Activated T-cell treated with anti-CD3 and anti-CD28 coated beads, Interleukin-2, amount 50 U/mL, for 48 hours (primary cell): ENCODE results near the gene POM121L12.

Experiments
- DNase-seq, 2 experiments: peaks; one replicate each; pipeline ENCODE4 v3.0.0-alpha.2; 2020

Gene POM121L12

DNA sequence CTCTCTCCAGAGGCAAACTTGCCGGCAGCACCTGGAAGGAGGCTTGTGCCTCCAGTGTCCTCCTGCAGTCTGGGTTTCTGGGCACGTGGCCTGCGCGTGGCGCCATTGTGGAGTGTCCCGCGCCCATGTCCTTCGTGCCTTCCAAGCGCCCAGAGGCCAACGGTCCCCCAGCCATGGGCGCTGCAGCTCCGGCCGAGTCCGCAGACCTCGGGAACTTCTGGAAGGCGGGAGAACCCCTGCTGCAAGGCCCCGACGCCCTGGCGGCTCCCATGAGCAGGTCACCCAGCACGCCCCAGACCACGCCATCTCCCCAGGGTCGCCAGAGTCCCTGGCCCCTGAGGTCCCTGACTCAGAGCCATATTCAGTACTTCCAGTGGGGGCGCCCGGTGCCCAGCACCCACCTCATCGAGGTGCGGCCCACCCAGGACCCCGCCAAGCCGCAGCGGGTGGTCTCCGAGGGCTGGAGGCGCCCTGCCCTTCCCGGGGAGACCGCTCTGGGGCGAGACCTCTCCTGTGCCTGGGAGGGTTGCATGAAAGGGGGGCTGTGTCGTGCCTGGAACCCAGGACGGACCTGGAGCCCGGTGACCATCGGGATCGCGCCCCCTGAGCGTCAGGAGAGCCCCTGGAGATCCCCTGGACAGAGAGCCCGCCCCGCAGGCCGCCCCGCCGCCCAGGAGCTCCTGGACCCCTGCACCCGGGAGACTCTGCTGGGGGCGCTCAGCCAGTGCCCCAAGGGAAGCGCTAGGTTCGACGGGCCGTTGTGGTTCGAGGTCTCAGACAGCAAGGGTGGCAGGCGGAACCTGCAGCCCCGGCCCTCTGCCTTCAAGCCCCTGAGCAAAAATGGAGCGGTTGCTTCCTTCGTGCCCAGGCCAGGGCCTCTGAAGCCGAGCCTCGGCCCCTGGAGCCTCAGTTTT, at the start of gene POM121L12:
POM121L12 (plus strand) TSS at position 135 of the 914 bp plus-strand sequence; CDS start at position 174, 39 bp downstream.
- DNase-seq, result no peak

DNA sequence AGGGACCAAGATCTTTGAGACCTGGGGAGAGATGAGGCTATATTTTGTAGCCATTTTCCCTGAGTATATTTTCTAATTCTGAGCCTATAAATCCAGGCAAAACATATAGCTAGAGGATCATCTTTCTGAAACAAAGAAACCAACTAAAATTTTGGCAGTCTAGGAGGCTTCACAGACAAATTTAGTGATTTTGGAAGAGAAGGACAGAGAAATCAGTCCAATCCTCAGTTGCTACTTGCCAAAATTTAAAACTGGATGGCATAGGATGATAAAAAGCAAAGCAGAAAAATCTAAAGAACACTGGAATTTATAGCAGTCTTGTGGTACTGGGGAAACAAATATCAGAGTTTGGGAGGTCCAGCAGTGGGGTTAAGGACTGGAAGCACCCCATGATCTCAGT, 43.4 kb upstream of the POM121L12 start:
- DNase-seq, result no peak

DNA sequence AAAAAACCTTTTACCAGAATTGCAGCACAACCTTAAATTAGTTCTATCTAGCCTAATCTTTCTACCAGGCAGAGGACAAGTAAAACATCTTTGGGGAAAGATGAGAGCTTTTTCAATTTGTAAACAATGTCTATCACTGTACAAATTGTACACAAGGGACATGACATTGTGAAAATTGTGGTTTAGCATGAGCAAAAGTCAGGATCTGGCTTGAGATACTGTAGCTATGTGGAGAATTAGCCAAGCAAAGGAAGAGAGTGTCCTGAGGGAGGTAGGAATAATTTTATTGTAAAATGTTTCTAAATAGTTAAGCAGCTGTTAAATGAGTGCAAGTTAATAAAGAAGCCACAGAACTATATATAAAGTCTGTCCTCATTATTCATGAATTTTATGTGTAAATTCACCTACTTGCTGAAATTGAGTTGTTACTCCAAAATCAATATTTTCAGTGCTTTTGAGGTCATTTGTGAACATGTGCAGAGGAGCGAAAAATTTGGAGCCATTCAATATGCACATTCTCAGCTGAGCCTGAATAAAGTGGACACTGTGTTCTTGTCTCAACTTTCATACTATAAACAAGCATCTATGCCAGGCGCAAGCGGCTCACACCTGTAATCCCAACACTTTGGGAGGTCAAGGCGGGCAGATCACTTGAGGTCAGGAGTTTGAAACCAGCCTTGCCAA, 42.8 kb upstream of the POM121L12 start:
- no peak for DNase-seq

DNA sequence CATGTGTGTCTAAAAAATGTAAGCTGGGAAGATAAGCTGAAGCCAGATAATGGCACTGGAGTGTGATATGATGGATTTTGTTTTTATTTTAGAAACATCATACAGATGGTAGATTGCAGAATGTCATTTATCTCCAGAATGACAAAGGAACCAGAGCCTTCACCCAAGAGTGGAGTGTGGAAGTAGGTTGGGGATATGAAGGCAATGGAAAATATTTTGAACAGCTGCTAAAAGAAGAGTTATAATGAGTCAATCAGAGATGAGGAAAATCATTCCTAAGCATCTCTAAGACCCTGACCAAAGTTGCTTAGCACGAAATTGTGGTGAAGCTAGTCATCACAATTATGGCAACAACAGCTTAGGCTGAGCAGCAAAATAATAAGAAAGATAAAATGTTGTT, 39.8 kb upstream of the POM121L12 start:
- DNase-seq, result no peak

DNA sequence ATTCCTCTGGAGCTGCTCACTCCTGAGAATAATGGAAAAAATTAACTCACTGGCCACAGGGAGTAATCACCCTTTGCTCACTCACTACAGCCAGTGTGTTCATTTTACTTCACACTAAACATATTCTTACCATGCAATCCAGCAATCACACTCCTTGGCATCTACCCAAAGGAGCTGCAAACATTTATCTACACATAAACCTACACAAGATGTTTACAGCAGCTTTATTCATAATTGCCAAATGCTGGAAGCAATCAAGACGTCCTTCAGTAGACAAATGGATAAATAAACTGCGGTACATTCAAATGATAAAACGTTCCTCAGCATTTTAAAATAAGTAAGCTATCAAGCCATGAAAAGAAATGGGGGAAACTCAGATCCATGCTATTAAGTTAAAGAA, 34.2 kb upstream of the POM121L12 start:
- DNase-seq, result no peak

DNA sequence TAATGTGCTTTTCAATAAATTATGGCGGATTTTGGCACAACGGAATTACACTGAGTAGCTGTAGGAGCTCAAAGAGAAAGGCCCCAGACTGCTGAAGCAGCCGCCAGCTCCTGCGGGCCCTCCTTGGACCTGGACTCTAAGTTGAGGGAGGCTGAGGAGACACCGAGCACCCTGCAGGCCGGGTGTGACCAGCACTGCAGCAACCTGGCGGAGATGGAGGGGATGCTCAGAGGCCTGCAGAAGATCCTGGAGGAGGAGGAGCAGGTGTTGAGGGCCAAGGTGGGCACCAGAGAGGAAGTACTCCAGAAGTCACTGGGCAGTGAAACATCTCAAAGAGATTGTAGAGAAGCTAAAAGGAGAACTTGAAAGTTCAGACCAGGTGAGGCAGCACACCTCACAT, 33.0 kb upstream of the POM121L12 start:
- no peak for DNase-seq

DNA sequence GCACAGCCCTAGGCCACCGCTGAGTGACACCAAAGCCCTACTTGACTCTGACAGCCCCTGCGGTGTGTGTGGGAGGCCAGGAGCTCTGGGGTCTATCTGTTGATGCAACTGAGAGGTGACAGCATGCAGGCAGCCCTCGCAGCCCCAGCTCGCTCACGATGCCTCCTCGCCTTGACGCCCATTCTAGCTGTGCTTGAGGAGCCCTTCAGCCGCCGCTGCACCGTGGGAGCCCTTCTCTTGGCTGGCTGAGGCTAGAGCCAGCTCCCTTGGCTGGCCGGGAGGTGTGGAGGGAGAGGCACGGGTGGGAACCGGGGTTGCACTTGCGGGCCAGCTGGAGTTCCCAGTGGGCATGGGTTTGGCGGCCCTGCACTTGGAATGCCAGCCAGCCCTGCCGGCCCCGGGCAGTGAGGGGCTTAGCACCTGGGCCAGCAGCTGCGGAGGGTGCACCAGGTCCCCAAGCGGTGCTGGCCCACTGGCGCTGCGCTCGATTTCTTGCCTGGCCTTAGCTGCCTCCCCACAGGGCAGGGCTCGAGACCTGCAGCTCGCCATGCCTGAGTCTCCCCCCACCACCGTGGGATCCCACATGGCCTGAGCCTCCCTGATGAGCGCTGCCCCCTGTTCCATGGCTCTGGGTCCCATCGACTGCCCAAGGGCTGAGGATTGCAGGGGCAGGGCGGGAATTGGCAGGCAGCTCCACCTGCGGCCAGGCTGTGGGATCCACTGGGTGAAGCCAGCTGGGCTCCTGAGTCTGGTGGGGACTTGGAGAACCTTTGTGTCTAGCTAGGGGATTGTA, 31.6 kb upstream of the POM121L12 start:
- no peak for DNase-seq

DNA sequence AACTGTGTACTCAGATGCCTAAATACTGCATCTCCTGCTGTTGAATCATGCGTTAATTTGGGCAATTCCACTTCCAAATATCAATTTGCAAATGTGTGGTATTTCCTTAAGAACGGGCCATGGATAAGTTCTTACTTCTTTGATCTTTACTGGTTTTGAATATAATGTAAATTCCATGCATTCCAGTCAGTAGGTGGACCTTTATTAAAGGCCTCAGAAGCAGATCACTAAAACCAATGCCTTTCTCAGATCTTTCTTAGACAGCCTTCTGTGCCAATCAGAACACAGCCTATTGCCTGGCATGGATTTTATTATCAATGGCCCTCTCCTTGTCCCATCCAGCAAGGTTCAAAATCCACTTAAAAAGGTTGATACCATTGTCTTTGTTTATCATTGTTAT, 21.5 kb upstream of the POM121L12 start:
- no peak for DNase-seq

DNA sequence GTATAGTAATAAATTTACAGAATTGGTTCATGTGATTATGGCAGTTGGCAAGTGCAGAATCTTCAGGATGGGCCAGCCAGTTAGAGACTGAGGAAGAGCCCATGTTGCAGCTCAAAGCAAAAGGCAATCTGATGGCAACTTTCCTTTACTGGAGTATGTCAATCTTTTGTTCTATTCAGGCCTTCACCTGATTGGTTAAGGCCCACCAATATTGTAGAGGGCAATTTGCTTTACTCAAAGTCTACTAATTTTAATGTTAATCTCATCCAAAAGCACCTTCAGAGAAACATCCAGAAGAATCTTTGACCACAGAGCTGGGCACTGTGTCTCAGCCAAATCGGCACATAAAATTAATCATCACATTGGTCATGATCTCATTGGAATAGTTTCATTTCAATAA, 20.0 kb upstream of the POM121L12 start:
- DNase-seq, result no peak

DNA sequence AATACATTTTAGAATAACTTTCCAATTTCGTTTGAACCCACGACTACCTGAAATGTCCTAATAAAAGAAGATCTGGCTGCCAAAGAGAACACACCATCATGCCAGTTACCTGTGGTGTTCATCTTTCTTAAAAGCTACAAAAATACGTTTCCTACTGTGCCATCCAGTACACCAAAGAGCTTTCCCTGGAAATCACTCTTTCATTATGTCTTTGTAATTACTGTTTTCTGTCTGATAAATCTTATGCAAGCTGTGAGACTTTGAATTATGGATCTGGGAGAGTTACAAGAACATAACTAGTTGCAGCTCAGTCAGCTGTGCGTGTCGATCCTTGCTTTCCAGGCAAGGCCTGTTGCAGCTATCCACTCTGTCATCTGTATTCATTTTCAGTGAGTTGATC, 12.5 kb upstream of the POM121L12 start:
- no peak for DNase-seq

DNA sequence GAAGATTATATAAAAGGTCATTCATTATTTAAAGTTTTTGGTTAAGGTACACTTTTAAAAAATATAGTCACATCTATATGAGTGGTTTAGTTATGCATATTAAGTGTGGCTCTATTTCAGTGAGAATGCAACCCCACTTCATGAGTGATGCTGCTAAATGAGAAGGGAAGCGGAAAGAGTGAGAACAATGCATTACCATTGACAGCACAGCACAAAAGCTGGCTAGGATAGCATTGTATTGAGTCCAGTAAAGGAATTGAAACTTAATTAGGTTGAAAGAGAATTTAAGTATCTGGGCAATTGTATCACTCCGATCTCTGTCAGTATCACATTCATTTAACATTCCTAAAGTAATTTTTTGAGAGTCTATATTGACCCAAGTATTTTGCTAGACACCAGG, 13.2 kb downstream of the POM121L12 start:
- no peak for DNase-seq

DNA sequence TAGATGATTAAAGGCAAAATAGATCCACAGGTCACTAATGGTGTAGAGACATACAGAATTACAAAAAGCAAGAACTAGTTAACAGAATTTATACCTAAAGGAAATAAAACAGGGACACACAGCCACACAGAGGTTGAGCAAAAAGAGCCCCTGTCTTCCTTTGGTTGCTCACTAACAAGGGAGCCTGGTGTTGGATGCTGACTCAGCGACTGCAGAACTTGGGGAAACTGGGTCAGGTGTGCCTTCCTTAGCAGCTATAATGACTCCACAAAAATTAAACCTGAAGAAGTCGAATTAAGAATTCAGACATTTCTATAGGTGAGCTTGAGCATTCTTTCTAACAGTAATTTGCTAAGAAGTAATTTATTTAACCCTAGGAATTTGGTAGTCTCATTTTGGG, 15.0 kb downstream of the POM121L12 start:
- DNase-seq, result no peak

DNA sequence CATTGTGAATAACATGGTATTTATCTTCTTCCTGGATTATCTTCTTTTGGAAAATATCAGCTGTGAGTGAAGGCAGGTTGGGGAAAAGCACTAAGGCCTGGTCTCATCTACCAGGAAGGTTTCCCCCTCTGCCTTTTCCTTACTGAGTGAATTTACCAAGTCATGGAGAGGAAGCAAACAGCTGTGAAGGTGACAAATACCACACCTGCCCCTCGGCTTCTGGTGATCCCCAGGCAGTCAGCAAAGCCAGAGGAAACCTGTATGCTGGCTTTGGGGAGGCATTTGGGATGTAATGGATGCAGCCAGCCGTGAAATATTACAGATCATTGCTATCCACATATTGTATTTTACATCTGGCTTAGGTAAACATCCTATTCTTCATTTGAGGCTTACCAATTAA, 24.2 kb downstream of the POM121L12 start:
- DNase-seq, result no peak

DNA sequence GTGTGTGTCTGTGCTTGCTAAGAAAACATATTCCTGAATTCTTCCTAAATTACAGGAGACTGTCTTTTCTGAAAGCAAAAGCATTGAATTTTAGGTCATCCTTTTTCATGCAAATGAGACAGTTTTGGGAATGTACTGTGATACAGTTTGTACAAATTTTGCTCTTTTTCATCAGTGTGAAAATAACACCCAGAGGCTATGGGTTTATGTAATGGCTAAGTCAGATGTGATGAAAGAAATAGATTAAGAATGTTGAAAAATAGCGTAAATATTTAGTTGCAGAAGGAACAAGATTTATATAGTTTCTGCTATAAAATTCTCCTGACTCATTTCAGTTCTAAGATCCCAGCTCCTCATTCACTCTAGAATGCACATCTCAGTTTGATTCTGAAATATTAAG, 24.6 kb downstream of the POM121L12 start:
- DNase-seq, result no peak

DNA sequence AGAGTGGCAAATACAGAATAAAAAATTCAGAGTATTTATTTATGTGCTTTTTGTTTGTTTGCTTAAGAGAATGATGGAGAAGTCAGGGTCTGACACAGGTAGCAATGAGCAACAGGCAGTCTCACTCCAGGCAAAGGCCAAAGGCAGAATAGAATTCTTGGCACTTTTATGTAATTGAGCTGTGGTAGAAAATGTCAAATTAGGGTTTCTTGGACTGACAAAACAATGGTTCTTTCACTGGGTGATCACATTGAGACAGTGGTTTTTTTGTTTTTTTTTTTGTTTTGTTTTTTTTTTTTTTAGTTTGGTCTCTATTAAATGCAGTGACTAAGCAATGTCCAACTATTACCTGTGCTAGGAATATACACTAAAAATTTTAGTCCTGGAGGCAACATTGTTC, 27.4 kb downstream of the POM121L12 start:
- DNase-seq, result no peak

DNA sequence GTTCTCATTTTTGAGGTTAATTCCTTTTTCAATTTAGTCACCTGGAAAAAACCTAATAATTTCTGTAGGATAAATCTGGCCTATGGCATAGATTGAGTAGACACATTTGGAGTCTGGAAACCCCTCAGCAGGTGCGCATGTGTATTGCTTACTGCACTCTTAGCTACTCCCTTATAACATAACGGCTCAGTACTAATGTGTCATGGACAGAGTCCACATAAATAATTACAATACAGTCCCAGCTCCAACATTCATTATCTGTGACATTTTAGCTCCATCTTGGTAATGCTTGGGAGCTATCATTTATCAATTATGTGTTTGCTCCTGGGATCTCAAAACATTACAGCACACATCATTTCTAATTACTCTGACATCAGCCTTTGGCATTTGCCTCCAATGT, 33.2 kb downstream of the POM121L12 start:
- DNase-seq, result no peak

DNA sequence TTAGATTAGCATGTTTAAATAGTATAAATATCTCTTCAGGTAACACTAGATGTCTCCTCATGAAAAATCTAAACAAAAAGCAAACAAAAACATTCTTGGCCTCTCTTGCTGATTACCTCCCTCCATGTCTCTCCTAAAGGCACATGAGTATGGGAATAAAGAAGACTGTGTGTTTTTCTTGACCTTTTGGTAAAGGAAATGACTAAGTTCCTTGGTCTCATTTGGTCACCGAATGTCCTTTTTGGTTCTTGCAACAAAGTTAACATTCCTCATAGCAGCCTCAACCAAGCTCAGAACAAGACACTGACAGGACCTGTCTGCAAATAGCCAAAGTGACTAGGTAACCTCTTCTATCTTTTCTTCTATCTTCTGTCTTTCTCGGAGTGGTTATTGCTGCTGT, 35.5 kb downstream of the POM121L12 start:
- DNase-seq, result no peak
